Aortic smooth muscle cell (primary cell): ENCODE measurements around the gene GDF11. TPM values are rescaled to one million over a fixed set of nuclear protein-coding genes. Genes with fewer than 3 reads are reported as not detected.

Experiments used
- total RNA-seq: library from RNA; depleted of rRNA; stranded (reverse); fragments of >200 nt; gene quantifications from 2 replicates; pipeline ENCODE4 v1.2.3, GENCODE V29; 2014

The GDF11 gene
- total RNA-seq, result 3.2 and 4.5 TPM in 2 replicates

GRCh38 chr12:55742719-55743405 lies at the start of gene GDF11:
Gene GDF11 (plus strand): TSS chr12:55743122. CDS start chr12:55743317, 195 bp downstream.

GRCh38 chr12:55707841-55708694 lies 34.9 kb upstream of the GDF11 start, which contains the start of gene ITGA7:
Gene ITGA7 (minus strand): TSS chr12:55707904. CDS start chr12:55707682, 222 bp downstream.

GRCh38 chr12:55715833-55716581 lies 26.9 kb upstream of the GDF11 start, which contains the start of gene BLOC1S1:
Gene BLOC1S1 (plus strand): TSS chr12:55716046. CDS start chr12:55716052, 6 bp downstream.

GRCh38 chr12:55720071-55720564 lies 22.8 kb upstream of the GDF11 start, which contains the start of gene RDH5:
Gene RDH5 (plus strand): TSS chr12:55720393. CDS start chr12:55721185, 792 bp downstream.

GRCh38 chr12:55728939-55729818 lies 13.7 kb upstream of the GDF11 start, which contains the start of gene CD63:
Gene CD63 (minus strand): TSS chr12:55729009. CDS start chr12:55728341, 668 bp downstream.

Other genes starting within 250 kb of the GDF11 start
- gene OR6C4, start 193.5 kb upstream of the GDF11 start, total RNA-seq, result not detected in 2 replicates
- gene OR2AP1, start 170.7 kb upstream of the GDF11 start, total RNA-seq, result not detected in 2 replicates
- gene OR10P1, start 106.2 kb upstream of the GDF11 start, total RNA-seq, result not detected in 2 replicates
- 51.5 and 56.6 TPM in 2 replicates for gene ITGA7, start 35.2 kb upstream of the GDF11 start, total RNA-seq
- gene BLOC1S1, start 27.1 kb upstream of the GDF11 start, total RNA-seq, result 149 and 177 TPM in 2 replicates
- 20.5 and 27.5 TPM in 2 replicates for gene RDH5, start 22.7 kb upstream of the GDF11 start, total RNA-seq
- 3,918 and 4,269 TPM in 2 replicates for gene CD63, start 14.1 kb upstream of the GDF11 start, total RNA-seq
- gene SARNP, start 74.6 kb downstream of the GDF11 start, total RNA-seq, result 111 and 113 TPM in 2 replicates
- gene ORMDL2, start 74.9 kb downstream of the GDF11 start, total RNA-seq, result 32.1 and 34.0 TPM in 2 replicates
- gene DNAJC14, start 86.5 kb downstream of the GDF11 start, total RNA-seq, result 56.0 and 69.4 TPM in 2 replicates
- 6.7 and 11.0 TPM in 2 replicates for gene MMP19, start 99.8 kb downstream of the GDF11 start, total RNA-seq
- gene PYM1, start 184.8 kb downstream of the GDF11 start, total RNA-seq, result 37.4 and 38.1 TPM in 2 replicates
- gene DGKA, start 188.0 kb downstream of the GDF11 start, total RNA-seq, result 47.6 and 81.6 TPM in 2 replicates
- 0.26 and 1.2 TPM in 2 replicates for gene PMEL, start 222.9 kb downstream of the GDF11 start, total RNA-seq
- 14.1 and 27.6 TPM in 2 replicates for gene CDK2, start 223.7 kb downstream of the GDF11 start, total RNA-seq
- 40.0 and 62.2 TPM in 2 replicates for gene RAB5B, start 231.0 kb downstream of the GDF11 start, total RNA-seq